HepG2 (cell line): Measurements from ENCODE around the gene SH2D1B. TPM values are rescaled to one million over a fixed set of nuclear protein-coding genes. Genes with fewer than 3 reads are reported as not detected.

ENCODE experiments used
- ATAC-seq: fragments of 200-7000 bp; cut with Tn5 transposase; 3 replicates; pipeline ENCODE4 v1.9.1; 2020; ENCODE audit warnings: mild to moderate bottlenecking, moderate library complexity
- BruUV-seq: library from RNA; stranded (reverse); fragments of 400-500 nt; replicated peaks from 2 replicates; lab custom pipeline; 2021; lab: Mats Ljungman, UMichigan
- CTCF ChIA-PET: fragments of 300-600 bp; formaldehyde crosslinking; extraction: SDS; loops from one replicate; lab custom pipeline; 2021; ENCODE audit warnings: low total read pairs, inconsistent platforms, low intra/inter-chr PET ratio; lab: Yijun Ruan, JAX
- POLR2A ChIA-PET: fragments of 350-600 bp; sonication (Branson Sonifier 250); formaldehyde crosslinking; loops from one replicate; lab custom pipeline; 2020; ENCODE audit warnings: antibody characterized with exemption, inconsistent platforms; lab: Yijun Ruan, JAX
- DNase-seq: peaks from one replicate; pipeline ENCODE4 v3.0.0-alpha.2; 2015; ENCODE audit warnings: low spot score
- FAIRE-seq: peaks from 3 replicates; lab custom pipeline; 2011; peaks lifted over from hg19 to GRCh38; lab: Jason Lieb, UNC
- H2AFZ ChIP-seq: one replicate; pipeline ENCODE4 v1.6.1; 2011; ENCODE audit warnings: low read length, inconsistent platforms
- H3K27ac ChIP-seq: fragments of 300-600 bp; 3 replicates; pipeline ENCODE4 v1.8.0; 2011; ENCODE audit warnings: mixed run types, mild to moderate bottlenecking, mixed read lengths, low read length, inconsistent platforms; ENCODE audit not compliant: insufficient read depth; ENCODE audit errors: extremely low read length
- H3K27me3 ChIP-seq, 2 experiments: fragments of 200-600 bp in 1 of 2; 2 replicates in 1 of 2; 3 replicates in 1 of 2; pipeline versions ENCODE4 v1.6.0 to v1.8.0; 2011; ENCODE audit warnings: low read length in 2 of 2, mild to moderate bottlenecking in 2 of 2, moderate library complexity in 2 of 2, inconsistent platforms in 1 of 2; ENCODE audit not compliant: insufficient read depth in 2 of 2, control insufficient read depth in 1 of 2
- H3K36me3 ChIP-seq, 2 experiments: fragments of 200-600 bp in 1 of 2; replicated peaks in 1 of 2; 2 replicates in 1 of 2; 3 replicates in 1 of 2; pipeline versions ENCODE4 v1.5.1 to v1.8.0; 2011; ENCODE audit warnings: low read length in 2 of 2, inconsistent platforms in 1 of 2; ENCODE audit not compliant: insufficient read depth in 2 of 2, control insufficient read depth in 1 of 2
- H3K4me1 ChIP-seq: 2 replicates; pipeline ENCODE4 v1.5.1; 2012; ENCODE audit warnings: low read length, inconsistent platforms; ENCODE audit not compliant: insufficient read depth
- H3K4me2 ChIP-seq: 2 replicates; pipeline ENCODE4 v1.6.0; 2011; ENCODE audit warnings: low read depth, low read length, inconsistent platforms
- H3K4me3 ChIP-seq, 3 experiments: fragments of 200-600 bp in 1 of 3; sonication (generic), shearing (Covaris generic) in 1 of 3; replicated peaks in 1 of 3; 2 replicates each; pipeline ENCODE4 v1.5.1; 2011 to 2016; ENCODE audit warnings: low read length in 3 of 3, inconsistent platforms in 2 of 3, low read depth in 2 of 3, mild to moderate bottlenecking in 2 of 3, control low read depth in 1 of 3, mixed read lengths in 1 of 3; ENCODE audit not compliant: insufficient read depth in 1 of 3
- H3K79me2 ChIP-seq: one replicate; pipeline ENCODE4 v1.6.1; 2011; ENCODE audit warnings: low read length, inconsistent platforms; ENCODE audit not compliant: insufficient read depth
- H3K9ac ChIP-seq: 2 replicates; pipeline ENCODE4 v1.6.0; 2011; ENCODE audit warnings: mild to moderate bottlenecking, low read depth, low read length, inconsistent platforms; ENCODE audit not compliant: insufficient read depth
- H3K9me3 ChIP-seq: 2 replicates; pipeline ENCODE4 v1.5.1; 2012; ENCODE audit warnings: mild to moderate bottlenecking, low read length
- H4K20me1 ChIP-seq: 2 replicates; pipeline ENCODE4 v1.6.0; 2011; ENCODE audit warnings: inconsistent platforms, mild to moderate bottlenecking, low read length, moderate library complexity; ENCODE audit not compliant: insufficient read depth
- AKAP8 ChIP-seq: sonication (generic); formaldehyde crosslinking; IDR thresholded peaks from 2 replicates; pipeline ENCODE4 v1.5.1; 2020; ENCODE audit warnings: mild to moderate bottlenecking, missing genetic modification reagents
- BCL6 ChIP-seq: IDR thresholded peaks from 2 replicates; pipeline ENCODE4 v1.6.1; 2016; ENCODE audit warnings: missing genetic modification reagents, missing compliant biosample characterization
- THAP11 ChIP-seq: IDR thresholded peaks from 2 replicates; pipeline ENCODE4 v1.6.1; 2016; ENCODE audit warnings: missing biosample characterization, missing genetic modification reagents
- ZNF562 ChIP-seq: sonication (generic); formaldehyde crosslinking; IDR thresholded peaks from 2 replicates; pipeline ENCODE4 v1.8.0; 2022; ENCODE audit warnings: missing genetic modification reagents, borderline replicate concordance
- ZNF776 ChIP-seq: sonication (generic); formaldehyde crosslinking; IDR thresholded peaks from 2 replicates; pipeline ENCODE4 v1.4.0; 2020; ENCODE audit warnings: mild to moderate bottlenecking, missing genetic modification reagents
- WGBS: methylation state at CpG from one replicate; pipeline ENCODE4 v1.1.6; 2017; ENCODE audit warnings: low lambda C conversion rate; 5-methylcytosine and 5-hydroxymethylcytosine counted together
- in situ Hi-C: cut with HindIII; loops from 2 replicates; pipeline ENCODE4 v1.10.0; 2017; ENCODE audit warnings: low pct_unique_long_range_greater_than_20kb; ENCODE audit not compliant: extremely low pct_ligation_motif_present
- intact Hi-C: fragments of 100-400 bp; cut with micrococcal nuclease; formaldehyde crosslinking; loops from one replicate; pipeline ENCODE4 v1.10.0; 2022; ENCODE audit not compliant: unreplicated experiment
- polyA plus RNA-seq, 8 experiments: library from polyadenylated mRNA; depleted of rRNA in 3 of 8; stranded (reverse) in 7 of 8; unstranded in 1 of 8; fragments of >200 nt; fragmentation: Illumina TruSeq in 4 of 8; extraction: Trizol in 4 of 8; gene quantifications; 2 replicates each; pipeline versions ENCODE4 v1.2.1 to v1.2.3, GENCODE V29; 2011 to 2016; ENCODE audit warnings: low read depth in 4 of 8, missing spikeins in 1 of 8, mixed read lengths in 1 of 8; ENCODE audit not compliant: insufficient read depth in 1 of 8
- total RNA-seq, 5 experiments: library from RNA; depleted of rRNA; stranded (reverse); fragments of >200 nt; fragmentation: Illumina TruSeq; extraction: Trizol; gene quantifications; 2 replicates each; pipeline ENCODE4 v1.2.3, GENCODE V29; 2016; ENCODE audit warnings: low read depth in 1 of 5

The SH2D1B gene
- total and polyA plus RNA-seq, 2 of the 13 experiments (the other 11 are each of a cell fraction or from before 2014, with no cell fraction given), result not detected

DNA sequence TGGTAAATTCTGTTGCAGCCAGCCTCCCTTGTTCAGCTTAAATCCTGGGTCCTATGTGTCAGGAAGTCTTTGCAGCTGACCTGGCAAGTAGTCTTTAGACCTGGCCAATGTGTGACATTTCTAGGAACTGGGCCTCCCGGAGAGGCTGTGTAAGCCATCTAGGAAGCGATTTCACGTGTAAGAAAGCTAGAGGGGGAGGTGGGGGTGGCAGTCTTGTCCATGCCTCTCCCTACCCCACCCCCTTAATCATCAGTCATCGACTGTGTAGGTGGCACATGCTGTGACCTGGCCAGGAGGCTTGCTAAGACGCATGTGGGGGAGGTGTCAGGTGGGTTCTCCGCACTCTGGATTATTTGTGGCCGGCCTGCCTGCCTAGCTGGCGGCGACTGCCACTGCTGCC lies 22.0 kb downstream of the SH2D1B start:
- no peaks in the 10 kb centered on the region for H4K20me1 ChIP-seq
- no peak overlapping the region for H3K27ac ChIP-seq
- H3K9me3 ChIP-seq, result no peaks in the 10 kb centered on the region
- BruUV-seq, result no TSS peak
- H3K9ac ChIP-seq, result no peak overlapping the region
- peak; percentile 42 for ATAC-seq
- CTCF ChIA-PET, result no interaction called here
- TF ChIP-seq BCL6 (CRISPR knock-in tag), result peak; percentile 69
- no peak for TF ChIP-seq ZNF562 (CRISPR knock-in tag)
- TF ChIP-seq ZNF776 (CRISPR knock-in tag), result no peak
- TF ChIP-seq THAP11 (CRISPR knock-in tag), result no peak
- no peaks in the 10 kb centered on the region for H3K79me2 ChIP-seq
- H3K4me3 ChIP-seq, result no peak overlapping the region
- peaks cover 21% of the 10 kb centered on the region for H3K4me1 ChIP-seq
- FAIRE-seq, result no peak
- no peaks in the 10 kb centered on the region for H3K27me3 ChIP-seq
- H3K4me2 ChIP-seq, result no peak overlapping the region
- in situ Hi-C loops, result loop anchor here (5.0 kb wide), 1 partner anchor 333 kb away; no protein-coding TSS in a partner anchor
- H2AFZ ChIP-seq, result no peak overlapping the region
- intact Hi-C loops, result loop anchor here (10.0 kb wide), 1 partner anchor 105 kb away; no protein-coding TSS in a partner anchor
- no peak for DNase-seq
- whole genome bisulfite sequencing, result no CpG with 5 or more reads among the region's 9 CpGs
- no peaks in the 10 kb centered on the region for H3K36me3 ChIP-seq
- POLR2A ChIA-PET, result no interaction called here

DNA sequence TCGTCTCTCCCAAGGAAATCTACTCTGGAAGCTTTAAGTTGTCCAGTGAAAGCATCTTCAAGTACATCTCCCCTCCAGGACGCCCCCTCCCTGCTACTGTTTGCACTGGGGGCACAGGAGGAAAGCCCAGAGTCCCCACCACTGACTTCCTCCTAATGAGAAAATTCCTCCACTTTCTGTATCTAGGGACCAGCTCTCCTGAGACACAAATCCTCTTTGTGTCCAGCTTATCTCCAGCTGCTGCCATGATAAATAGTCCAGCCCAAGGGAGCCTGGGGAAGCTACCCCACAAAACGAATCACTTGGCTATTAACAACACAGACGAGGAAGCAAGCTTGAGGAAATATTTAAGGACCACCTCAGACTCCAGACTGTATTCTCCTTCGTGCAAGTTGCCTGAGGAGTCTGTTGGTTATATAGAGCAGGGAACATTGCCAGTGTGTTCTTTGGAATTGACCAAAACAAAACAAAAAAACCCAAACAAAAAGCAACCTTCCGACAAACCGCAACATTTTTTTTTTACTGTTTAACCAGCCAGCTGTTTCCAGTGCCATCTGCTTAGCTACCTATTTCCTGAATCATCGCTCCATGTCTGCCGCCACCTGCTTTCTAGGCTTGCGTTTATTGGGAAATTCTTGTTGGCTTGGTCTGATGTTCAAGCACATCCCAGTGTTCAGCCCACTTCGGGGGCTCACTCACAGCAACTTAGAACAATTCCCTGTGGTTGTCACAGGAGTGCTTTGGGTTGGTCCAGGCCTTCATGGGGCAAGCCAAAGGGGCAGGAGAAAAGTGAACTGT lies 22.7 kb downstream of the SH2D1B start:
- FAIRE-seq (no peak), ATAC-seq (peak; percentile 28), DNase-seq (no peak)
- H3K27ac ChIP-seq, result no peak overlapping the region
- POLR2A ChIA-PET, result no interaction called here
- peak overlapping the region; percentile 56 for H3K4me2 ChIP-seq
- CTCF ChIA-PET, result interaction anchor here (1.0 kb wide), 1 partner anchor 333 kb away, joined by 3 read pairs; no protein-coding TSS in a partner anchor
- H3K36me3 ChIP-seq, result no peaks in the 10 kb centered on the region; a peak in 1 of 5 replicates
- no peak overlapping the region for H3K4me3 ChIP-seq
- in situ Hi-C loops, result no loop called here
- intact Hi-C loops, result no loop called here
- H3K79me2 ChIP-seq, result no peaks in the 10 kb centered on the region
- H3K9ac ChIP-seq, result no peak overlapping the region
- no TSS peak for BruUV-seq
- no peak overlapping the region for H2AFZ ChIP-seq
- TF ChIP-seq BCL6 (CRISPR knock-in tag) (peak; percentile 30; the same call in 1 of the 2 replicates), AKAP8 (CRISPR knock-in tag) (no peak)
- H3K4me1 ChIP-seq, result peaks cover 21% of the 10 kb centered on the region
- no peaks in the 10 kb centered on the region for H3K9me3 ChIP-seq
- WGBS, result 21% methylated on average over 10 of the region's 11 CpGs
- H3K27me3 ChIP-seq, result no peaks in the 10 kb centered on the region
- H4K20me1 ChIP-seq, result no peaks in the 10 kb centered on the region
